NCI-H69 (cell line): ENCODE measurements around the gene INCENP.

Source experiments
- DNase-seq: peaks from one replicate; lab custom pipeline; 2025; lab: John Stamatoyannopoulos, UW

Gene INCENP

DNA sequence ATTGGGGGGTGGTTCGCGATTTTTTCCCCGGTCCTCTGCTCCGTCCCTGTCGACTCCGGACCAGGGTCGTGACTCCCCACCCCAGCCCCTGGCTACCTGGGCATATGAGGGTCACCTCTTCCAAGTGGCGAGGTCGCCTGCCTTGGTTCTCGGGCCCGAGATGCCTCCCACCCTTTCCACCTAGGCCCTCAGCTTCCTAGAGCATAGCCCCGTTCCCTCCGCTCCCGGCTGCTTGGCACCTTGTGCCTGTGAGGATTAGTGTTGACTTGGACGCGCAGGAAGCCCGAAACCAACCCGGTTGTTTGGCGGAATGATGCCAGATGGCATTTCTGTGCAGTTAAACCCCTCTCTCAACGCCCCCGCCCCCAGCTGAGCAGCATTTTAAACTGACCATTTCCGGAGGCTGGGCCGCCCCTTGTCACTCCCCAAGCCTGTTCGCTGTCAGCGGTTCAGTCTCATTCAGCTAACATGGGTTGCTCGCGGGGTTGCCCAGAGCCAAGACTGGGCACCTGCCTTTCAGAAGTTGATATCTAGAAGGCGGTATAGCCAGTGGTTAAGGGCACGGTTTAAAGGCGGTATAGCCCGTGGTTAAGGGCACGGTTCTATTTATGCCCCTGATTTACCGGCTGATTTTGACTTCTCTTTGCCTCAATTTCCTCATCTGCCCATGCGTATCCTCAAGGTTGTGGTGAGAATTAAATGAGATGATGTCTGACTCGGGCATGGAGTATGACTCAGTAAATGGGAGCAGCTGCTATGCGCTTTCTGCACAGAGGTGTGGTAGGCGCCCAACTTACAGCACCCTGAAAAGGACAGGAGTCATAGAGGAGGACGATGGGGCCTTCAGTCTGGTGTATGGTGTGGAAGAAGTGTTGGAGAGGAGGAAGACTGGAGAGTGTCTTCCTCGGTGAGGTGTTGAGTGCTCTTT, 639 bp downstream of the INCENP start:
- DNase-seq = peak; percentile 87

DNA sequence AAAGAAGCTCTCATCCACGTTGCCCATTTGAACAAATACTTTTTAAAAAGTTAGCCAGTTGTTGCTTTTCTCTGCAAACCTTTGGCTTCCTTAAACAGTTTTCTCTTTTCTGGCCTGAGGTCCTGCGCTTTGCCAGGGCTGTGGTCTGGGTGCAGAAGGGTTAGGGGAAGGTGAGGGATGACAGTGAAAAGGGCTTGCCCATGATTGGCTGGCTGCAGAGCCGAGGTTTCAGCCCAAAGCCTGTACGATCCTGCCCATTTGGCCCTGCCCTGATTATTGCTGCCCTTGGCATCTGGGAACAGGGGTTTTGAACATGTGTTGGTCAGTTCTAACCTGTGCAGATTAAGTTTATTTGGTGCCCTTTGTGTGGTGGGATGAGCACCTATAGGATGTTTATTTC, 1.5 kb downstream of the INCENP start:
- DNase-seq = peak; percentile 16

GRCh38 chr11:62125881-62126280, 2.1 kb downstream of the INCENP start:
- peak; percentile 72 for DNase-seq

DNA sequence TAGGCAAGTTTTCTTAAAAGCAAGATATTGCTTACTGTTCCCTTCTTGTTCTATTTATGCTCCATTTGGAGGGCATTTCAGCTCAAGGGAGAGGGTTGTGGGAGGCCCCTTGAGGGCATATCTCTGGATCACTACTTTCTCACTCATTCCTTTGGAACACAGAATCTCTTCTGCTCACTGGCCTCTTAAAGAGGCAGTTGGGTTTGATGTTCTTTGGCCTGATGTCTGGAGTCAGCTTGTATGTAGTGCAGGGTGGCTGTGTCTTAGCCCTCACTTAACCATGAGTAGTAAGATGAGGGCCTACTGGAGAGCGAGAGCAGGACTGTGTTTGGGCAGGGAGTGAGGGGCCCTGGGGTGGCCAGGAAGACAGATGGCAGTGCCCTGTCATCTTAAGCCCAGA, 3.6 kb downstream of the INCENP start:
- DNase-seq = no peak

DNA sequence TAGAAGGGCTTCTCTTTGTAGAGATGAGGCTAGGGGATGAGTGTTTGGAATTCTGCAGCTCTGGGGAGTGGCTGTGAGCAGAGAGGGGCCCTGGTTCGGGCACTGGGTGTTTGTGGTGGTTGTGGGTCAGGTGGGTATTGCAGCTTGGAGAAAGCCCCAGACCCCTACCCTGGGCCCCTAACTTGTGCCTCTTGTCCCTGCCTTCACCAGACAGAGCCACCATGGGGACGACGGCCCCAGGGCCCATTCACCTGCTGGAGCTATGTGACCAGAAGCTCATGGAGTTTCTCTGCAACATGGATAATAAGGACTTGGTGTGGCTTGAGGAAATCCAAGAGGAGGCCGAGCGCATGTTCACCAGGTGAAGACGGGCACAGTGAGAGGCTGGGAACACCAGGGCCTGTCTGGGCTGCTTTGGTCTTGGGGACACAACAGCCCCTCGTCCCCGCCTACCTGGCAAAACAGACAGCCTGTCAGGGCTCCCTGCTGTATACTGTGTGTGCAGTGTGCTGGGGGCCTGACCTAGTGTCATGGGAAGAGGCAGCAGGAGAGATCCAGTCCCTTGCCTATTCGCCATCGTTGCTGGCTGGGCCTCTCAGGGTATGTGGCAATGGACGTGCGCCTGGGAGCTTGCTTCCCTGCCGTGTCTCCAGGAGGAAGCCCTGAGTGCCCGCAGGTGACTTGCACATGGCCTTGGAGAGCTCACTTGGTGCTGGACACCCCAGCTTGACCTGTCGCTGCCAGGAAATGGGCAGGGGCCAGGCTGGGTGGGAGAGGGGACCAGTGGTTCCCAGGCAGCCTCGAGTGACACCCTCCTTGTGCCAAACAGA, 4.3 kb downstream of the INCENP start:
- no peak for DNase-seq

DNA sequence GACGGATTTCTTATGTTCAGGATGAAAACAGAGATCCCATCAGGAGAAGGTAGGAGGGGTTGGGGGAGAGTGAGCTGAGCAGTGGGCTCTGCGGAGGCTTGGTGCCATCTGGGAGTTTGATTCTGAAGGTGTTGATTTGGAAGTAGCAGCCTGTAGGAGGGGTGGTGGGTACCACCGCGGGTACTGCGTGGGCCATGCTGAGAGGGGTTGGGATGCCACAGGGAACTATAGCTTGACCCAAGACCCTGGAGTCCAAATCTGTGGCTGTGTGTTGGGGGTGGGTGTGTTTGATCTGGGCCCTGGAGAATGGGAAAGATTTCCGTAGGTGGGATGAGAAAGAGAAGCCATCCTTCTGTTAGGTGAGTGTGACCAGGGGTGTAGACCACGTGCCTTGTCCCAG, 5.0 kb downstream of the INCENP start:
- DNase-seq = no peak

DNA sequence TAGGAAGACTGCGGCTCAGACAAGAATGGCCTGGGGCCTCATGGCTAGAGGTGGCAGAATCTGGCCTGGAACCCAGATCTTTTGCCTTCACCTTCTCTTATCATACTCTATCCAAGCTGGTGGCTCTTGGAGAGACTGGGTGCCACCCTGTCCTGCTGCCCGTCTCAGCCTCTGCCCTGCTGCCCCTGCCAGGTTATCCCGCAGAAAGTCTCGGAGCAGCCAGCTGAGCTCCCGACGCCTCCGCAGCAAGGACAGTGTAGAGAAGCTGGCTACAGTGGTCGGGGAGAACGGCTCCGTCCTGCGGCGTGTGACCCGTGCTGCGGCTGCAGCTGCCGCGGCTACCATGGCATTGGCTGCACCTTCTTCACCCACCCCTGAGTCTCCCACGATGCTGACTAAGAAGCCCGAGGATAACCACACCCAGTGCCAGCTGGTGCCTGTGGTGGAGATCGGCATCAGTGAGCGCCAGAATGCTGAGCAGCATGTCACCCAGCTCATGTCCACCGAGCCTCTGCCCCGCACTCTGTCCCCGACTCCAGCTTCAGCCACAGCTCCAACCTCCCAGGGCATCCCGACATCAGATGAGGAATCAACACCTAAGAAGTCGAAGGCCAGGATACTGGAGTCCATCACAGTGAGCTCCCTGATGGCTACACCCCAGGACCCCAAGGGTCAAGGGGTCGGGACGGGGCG, 5.9 kb downstream of the INCENP start:
- no peak for DNase-seq

DNA sequence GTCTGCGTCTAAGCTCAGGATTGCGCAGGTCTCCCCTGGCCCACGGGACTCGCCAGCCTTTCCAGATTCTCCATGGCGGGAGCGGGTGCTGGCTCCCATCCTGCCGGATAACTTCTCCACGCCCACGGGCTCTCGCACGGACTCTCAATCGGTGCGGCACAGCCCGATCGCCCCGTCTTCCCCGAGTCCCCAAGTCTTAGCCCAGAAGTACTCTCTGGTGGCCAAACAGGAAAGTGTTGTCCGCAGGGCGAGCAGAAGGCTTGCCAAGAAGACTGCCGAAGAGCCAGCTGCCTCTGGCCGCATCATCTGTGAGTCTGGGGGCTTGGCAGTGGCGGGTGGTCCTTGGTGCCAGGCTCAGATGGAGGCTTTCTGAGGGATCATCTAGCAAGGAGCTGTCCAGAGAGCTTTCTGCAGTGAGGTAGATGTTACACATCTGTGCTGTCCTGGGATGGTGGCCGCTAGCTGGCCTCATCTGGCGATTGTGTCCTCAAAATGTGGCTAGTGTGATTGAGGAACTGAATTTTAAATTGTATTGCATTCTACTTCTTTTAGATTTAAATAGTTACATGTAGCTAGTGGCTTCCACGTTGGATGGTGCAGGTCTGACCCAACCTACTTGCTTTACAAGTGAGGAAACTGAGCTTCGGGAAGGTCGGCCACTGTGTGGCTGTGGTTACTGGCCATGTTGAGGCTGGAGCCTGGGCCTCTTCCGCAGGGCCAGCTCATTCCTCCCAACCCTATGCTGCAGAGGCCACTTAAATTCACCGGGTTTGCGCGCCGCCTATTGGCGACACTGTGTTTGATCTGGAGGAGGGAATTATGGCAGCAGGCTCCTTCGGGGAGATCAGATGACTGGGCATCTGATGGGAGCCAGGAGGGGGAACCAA, 6.7 kb downstream of the INCENP start:
- no peak for DNase-seq

GRCh38 chr11:62131170-62131464, 7.3 kb downstream of the INCENP start:
- DNase-seq = no peak

- no peak for DNase-seq
Observed at GRCh38 chr11:62132191-62132590, 8.4 kb downstream of the INCENP start.

DNA sequence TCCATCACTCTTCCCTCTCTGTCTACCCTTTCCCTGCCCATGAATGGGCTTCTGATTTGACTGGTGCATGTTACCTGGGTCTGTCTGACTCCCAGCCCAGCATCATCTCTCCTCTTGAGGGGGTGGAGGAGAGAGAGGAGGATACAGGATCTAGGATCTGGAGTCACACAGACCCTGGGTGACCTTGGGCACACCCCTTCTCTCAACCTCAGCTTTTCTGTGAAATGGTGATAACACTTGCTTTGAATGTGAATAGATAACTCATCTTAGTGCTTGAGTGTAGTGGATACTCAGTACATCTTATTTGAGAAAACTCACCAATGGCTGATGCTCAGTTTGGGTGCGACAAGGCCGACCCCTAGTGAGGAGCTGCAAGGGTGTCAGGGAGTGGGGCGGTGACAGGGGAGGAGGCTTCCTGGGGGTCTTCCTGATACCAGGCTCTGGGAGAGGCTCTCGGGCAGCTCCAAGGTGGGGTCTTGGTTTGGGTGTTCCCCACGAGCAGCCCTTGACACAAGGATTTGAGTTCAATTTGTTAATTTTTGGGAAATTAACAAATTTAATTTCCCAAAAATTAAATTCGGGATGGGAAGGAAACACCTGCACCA, 9.0 kb downstream of the INCENP start:
- DNase-seq = no peak

DNA sequence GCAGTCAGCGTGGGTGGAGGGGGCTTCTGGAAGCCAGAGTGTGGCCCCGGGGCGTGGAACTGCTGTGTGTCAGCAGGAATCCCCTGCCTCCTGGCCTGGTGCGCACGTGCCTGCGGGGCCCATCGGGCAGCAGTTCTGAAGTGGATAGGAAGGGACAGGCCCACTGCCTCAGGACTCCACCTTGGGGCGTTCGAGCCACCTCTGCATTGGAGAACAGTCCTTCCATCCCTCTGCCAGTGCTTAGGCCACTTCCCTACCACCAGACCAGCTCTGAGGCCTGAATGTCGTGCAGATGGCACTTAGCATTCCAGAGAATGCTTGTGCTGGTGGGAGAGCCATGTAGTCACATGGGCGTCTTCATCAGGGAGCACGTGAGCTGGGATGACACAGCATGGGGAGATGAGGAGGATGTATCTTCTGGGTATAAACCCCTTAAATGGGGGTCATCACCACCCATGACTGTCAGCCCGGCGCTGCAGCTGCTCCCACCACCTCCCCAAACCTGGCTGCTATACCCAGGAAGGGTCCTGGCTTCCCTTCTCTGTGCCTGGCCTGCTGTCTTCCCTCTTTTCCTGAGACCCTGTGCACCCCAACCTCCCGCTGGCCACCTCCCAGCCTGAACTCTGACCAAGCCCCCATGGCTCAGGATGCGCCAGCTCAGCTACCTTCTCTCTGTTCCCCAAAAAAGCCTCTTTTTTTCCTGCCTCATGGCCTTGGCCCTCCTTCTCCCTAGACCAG, 9.7 kb downstream of the INCENP start:
- DNase-seq = no peak

- DNase-seq = peak; percentile 94
Observed at GRCh38 chr11:62137276-62137861, 13.6 kb downstream of the INCENP start.

GRCh38 chr11:62137881-62138629, 14.2 kb downstream of the INCENP start:
- no peak for DNase-seq

DNA sequence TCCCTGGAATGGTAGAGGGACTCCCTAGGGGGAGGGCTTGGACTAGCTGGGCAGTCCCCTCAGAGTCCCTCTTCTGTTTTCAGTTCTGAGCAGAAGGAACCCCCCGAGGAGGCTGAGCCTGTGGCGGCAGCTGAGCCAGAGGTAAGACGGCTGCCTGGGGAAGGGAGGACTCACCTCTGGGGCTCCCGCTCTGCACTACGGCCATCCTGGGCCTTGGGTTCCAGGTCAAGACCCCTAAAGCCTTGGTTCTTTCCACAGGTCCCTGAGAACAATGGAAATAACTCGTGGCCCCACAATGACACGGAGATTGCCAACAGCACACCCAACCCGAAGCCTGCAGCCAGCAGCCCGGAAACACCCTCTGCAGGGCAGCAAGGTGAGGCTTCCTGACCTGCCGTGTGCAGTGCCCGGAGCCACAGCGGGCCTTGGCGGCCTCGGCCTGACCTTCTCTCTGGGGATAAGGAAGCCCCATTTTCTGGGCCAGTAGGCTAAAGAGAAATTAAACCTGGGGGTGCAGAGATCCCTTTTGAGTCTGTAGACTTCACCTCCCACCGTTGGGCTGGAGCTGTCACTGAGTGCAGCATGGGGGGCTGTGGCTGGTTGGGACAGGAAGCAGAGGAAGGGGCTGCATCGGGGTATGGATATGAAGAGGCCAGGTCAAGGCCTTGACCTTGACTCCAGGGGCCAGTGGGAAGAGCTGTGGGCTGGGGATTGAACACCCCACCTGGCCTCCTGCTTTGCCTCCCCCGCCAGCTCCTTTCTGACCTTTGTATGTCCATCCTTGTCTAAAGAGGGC, 15.0 kb downstream of the INCENP start:
- no peak for DNase-seq

- no peak for DNase-seq
Observed at GRCh38 chr11:62139526-62140303, 15.9 kb downstream of the INCENP start.

DNA sequence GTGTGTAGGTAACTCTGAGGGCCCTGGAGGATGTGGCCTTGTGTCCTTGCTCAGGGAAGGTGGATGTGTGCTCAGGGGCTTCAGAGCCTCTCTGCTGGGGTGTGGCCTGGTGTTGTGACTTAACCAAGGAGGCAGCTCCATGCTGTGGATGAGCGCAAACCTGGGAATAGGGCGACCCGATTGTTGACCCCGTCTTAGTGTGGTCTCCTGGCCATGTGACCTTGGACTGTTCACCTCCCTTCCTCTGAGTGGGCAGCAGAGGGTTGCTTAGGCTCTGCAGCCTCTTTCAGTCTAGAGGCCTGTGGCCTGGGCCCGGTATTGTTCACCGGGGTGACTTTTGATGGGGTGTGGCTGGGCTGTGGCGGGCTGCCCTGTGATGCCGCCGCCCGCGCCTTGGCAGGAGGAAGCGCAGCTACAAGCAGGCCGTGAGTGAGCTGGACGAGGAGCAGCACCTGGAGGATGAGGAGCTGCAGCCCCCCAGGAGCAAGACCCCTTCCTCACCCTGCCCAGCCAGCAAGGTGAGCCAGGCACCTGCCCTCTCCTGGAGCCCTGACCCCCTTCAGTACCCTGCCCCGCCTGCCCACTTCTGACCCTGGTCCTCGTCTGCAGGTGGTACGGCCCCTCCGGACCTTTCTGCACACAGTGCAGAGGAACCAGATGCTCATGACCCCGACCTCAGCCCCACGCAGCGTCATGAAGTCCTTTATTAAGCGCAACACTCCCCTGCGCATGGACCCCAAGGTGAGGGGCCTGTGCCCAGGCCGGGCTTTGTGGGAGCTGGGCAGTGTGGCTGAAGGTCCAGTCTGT, 16.7 kb downstream of the INCENP start:
- no peak for DNase-seq
